Dedifferentiated amniotic fluid mesenchymal stem cell (primary cell): ENCODE data around the gene NRCAM.

ENCODE experiments used
- DNase-seq: peaks from one replicate; pipeline ENCODE4 v3.0.0-alpha.2; 2016; ENCODE audit errors: extremely low spot score

Gene NRCAM

DNA sequence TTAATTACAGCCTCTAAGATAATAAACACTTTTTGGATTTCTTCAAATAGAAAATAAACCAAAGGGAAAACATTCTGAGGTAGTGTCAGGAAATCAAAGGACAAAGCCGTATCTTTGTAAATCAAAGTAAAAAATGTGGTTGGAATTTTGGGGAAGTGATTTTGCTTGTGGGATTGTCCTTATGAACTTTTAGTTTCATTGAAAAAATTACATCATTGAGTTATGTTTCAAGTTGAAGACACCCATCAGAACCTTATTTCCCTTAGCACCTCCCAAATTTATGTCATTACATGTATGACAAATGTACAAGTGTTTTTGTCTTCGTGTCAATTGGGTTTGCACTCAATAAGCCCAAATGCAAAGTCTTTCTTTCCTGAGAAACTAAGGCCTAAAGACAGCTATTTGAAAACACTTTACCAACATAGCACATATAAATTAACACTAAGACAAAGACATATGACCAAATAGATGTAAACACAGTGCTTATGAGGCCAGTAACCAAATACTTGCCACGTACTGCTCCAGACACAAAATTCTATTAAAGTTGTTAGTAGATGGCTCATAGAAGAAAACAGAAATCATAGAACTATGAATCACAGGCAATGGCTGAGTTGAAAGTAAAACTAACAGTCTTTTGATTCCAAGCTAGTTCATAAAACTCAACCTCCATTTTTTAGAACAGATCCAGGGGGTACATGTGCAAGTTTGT, 299.2 kb downstream of the NRCAM start:
- DNase-seq = no peak

DNA sequence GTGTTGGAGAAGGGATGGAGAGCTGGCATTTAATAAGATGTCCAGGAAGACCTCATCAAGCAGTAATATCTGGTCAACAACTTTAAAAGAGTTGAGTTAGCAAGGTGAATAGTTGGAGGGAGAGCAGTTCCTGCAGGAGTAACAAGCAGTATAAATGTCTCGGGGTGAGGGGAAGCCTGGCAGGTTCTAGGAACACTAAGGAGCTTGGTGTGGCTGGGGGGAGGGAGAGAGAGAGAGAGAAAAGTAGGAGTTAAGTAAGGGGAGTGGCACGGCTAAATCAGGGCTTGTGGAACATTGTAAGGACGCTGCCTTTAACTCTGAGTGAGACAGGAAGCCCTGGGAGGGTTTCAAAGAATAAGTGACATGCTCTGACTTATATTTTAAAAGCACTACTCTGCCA, 304.0 kb downstream of the NRCAM start:
- DNase-seq = no peak

DNA sequence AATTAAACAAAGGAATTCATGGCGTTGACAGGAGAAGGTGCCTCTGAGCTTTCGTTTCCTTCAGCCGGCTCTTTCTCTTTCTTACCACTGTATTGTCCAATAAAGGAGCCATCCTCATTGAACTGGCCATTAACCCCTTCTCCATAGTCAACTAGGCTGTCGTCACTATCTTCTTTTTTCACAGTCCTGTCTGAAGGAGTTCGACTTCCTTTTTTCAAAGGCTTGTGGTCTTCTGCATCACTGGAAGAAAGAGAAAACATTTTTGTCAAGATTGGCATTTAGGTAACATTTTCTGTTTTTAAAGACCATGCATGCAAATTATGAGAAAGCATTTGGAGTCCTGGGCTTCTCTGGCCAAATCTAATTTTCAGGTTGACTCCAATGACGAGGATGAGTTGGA, 306.3 kb downstream of the NRCAM start:
- no peak for DNase-seq

DNA sequence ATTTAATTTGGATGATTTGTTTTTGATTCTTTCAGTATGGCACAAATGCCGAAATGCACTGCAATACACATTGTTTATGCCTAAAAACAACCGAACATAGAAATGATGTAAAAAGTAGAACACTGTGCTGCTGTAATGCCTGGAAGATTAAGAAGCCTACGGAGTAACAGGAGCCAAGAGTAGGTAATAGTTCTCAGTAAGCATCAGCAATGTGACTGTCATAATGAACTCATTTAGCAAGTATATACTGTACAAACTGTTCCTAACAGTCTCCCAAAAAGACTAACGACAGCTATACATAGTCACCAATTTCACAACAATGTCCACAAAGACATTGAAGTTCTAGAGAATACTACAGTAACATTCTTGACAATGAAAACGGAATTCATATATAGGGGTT, 307.1 kb downstream of the NRCAM start:
- no peak for DNase-seq

- no peak for DNase-seq
These were observed 309.1 kb downstream of the NRCAM start for GRCh38 chr7:108147031-108147563.

DNA sequence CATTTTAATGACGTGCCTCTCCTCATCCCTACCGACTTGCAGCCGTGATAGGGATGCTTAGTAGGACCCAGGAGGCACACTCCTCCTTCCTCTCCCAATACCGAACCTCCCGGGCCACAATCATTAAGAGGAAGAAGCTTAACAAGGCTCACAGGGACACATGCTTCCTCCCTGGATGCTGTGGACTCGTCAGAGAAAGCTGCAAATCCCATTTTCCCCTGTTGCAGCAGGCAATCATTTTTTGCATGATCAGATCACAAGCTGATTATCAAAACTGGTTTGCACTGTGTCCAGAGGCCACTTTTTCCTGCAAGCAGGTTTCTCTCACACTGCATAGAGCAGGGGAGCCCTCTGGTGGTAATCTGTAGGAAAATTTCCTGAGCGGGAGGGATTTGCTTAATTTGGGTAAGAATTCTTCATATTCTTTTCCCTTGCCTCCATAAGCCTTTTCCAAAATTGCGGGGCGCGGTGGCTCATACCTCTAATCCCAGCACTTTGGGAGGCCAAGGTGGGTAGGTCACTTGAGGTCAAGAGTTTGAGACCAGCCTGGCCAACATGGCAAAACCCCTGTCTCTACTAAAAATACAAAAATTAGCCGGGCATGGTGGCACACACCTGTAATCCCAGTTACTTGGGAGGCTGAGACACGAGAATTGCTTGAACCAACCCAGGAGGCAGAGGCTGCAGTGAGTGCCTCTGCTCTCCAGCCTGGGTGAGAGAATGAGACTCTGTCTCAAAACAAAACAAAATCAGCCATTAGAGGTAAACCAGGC, 310.0 kb downstream of the NRCAM start:
- peak; percentile 86 for DNase-seq

- no peak for DNase-seq
These were observed 310.8 kb downstream of the NRCAM start for GRCh38 chr7:108145401-108145800.

- DNase-seq = no peak
These were observed 311.3 kb downstream of the NRCAM start for GRCh38 chr7:108144931-108145330.

DNA sequence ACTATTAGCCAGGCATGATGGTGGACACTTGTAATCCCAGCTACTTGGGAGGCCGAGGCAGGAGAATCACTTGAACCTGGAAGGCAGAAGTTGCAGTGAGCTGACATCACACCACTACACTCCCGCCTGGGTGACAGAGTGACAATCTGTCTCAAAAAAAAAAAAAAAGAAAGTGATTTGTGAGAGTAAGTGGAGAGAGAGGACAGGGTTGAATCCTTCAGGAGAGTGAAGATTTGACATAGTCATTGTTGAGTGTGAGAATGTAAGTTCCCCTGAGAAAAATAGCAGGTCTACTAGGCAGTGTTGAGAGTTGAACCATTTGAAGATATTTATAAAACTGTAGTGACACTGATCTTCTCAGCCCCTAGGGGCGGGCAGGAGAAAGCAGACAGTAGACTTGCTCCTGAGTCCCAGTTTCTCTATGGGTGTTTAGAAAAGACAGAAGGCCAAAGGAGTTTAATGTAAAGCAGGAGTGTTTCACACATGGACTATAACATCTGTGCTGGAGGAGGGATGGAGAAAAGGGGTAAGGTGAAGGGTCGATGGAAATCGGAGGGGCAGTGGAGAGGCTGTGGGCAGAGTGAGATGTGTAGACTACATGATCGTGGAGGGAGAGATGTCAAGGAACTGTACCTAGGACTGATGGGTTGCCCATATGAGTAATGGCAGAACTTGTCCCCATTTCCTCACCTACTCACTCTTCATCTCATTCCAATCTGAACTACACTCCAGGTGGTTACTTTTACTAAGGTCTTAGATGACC, 312.4 kb downstream of the NRCAM start:
- no peak for DNase-seq

- DNase-seq = no peak
These were observed 313.5 kb downstream of the NRCAM start for GRCh38 chr7:108142675-108143259.

- no peak for DNase-seq
These were observed 314.1 kb downstream of the NRCAM start for GRCh38 chr7:108142180-108142579.

DNA sequence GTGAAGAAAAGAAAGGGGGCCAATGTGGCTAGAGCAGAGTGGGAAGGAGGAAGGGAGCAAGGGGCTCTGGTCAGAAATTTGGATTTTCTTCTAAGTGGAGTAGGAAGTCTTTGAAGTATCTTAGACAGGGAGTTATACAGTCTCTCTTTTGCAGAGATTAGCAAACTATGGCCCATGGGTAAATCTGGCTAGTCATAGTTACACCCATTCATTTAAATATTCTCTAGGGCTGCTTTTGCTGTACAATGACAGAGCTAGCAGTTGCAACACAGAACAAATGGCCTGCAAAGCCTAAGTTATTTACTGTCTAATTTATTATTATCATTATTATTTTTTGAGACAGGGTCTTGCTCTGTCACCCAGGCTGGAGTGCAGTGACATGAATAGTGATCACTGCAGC, 315.6 kb downstream of the NRCAM start:
- DNase-seq = no peak

GRCh38 chr7:108138911-108139310, 317.3 kb downstream of the NRCAM start:
- DNase-seq = peak; percentile 37

DNA sequence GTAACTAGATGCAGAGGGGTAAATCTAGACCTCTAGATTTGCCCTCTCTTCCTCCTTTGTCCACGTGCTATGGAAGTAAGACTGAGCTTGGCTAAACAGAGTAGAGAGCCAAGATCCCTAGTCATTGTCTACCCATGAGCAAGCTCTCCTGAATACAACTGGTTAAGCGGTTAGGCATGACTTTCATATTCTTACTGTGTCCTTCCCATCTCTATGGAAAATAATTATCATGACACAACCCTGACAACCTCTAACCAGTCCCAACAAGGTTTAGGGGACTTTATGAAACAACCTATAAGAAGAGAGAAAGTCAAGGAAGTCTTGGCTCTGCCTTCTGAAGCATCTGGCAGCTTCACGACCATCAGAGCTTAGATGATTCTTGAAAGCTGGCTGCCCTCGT, 318.2 kb downstream of the NRCAM start:
- DNase-seq = no peak

- no peak for DNase-seq
These were observed 319.2 kb downstream of the NRCAM start for GRCh38 chr7:108137040-108137439.

DNA sequence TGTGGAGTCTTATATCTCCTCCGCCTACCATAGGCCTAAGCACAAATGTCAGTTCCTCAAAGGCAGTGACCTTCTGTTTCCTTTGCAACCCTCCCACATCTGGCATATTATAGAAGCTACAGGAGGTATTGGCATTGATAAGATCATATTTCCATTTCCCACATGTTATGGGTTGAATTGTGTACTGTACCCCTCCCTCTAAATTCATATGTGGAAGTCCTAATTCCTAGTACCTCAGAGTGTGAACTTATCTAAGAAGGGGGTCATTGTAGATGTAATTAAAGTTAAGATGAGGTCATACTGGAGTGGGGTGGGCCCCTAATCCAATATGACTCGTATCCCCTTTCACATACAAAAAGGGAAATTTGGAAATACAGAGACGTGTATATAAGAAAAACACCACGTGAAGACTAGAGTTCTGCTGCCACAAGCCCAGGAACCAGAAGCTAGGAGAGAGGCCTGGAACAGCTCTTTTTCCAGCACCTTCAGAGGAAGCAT, 320.0 kb downstream of the NRCAM start:
- no peak for DNase-seq

GRCh38 chr7:108135446-108136190, 320.6 kb downstream of the NRCAM start:
- no peak for DNase-seq

DNA sequence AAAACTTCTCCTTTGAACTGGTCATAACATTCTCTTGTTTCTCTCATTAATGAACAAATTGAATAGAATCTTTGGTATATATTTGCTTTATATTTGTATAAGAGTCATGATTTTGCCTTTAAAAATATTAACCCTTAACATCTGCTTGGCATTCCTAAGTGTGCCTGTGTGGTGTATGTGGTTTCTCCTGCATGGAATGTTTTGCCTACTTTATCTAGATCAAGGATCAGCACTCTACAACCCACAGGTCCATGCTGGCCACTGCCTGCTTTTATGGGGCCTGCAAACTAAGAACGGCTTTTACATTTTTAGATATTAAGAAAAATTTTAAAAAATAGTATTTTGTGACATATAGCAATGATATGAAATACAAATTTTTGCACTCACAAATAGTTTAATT, 321.8 kb downstream of the NRCAM start:
- no peak for DNase-seq

- no peak for DNase-seq
These were observed 323.5 kb downstream of the NRCAM start for GRCh38 chr7:108132551-108133265.

GRCh38 chr7:108130261-108130660, 326.0 kb downstream of the NRCAM start, which contains the start of gene LAMB4:
LAMB4 (minus strand) TSS chr7:108130361; CDS start chr7:108123164, 7,197 bp downstream.
- DNase-seq = no peak
